ENCODE data around the gene FOXD4L6. TPM values are rescaled to one million over a fixed set of nuclear protein-coding genes. Genes with fewer than 3 reads are reported as not detected.
"Not testable (repeated sequence)": the region's sequence is repeated elsewhere in the genome, so short reads cannot be mapped to it uniquely, and the experiment has no call there.

Gene FOXD4L6
- polyA plus RNA-seq, 3 donors, result 0.05 TPM; not detected in 2

- H3K9me3 ChIP-seq (replicated peaks in 1 of 2; ENCODE audit: control insufficient read depth in 1 of 2, insufficient read depth in 1 of 2, low read length in 2 of 2); H3K4me2 ChIP-seq (replicated peaks; ENCODE audit: extremely low read depth, low read length, poor library complexity, severe bottlenecking); H3K9me3 Mint-ChIP-seq; H3K9ac ChIP-seq (ENCODE audit: insufficient read depth, low read length, poor library complexity, severe bottlenecking); H3K36me3 ChIP-seq (replicated peaks in 1 of 2; ENCODE audit: control insufficient read depth in 1 of 2, insufficient read depth in 2 of 2, low read length in 2 of 2); H3K27ac ChIP-seq (ENCODE audit: low read depth in 1 of 2, low read length in 2 of 2); H3K4me1 ChIP-seq (ENCODE audit: control insufficient read depth in 1 of 2, insufficient read depth in 2 of 2, low read length in 2 of 2); DNase-seq; H2AFZ ChIP-seq (ENCODE audit: insufficient read depth, low read depth, low read length, poor library complexity, severe bottlenecking); H3K4me1 Mint-ChIP-seq; H3K4me3 ChIP-seq (replicated peaks in 1 of 3; ENCODE audit: low read depth in 2 of 3, low read length in 3 of 3); H3K79me2 ChIP-seq (ENCODE audit: insufficient read depth, low read length); H3K27me3 ChIP-seq (ENCODE audit: control insufficient read depth in 2 of 2, insufficient read depth in 2 of 2, low read length in 2 of 2); H3K27ac Mint-ChIP-seq; H3K36me3 Mint-ChIP-seq; intact Hi-C loops (cut with micrococcal nuclease); H4K20me1 ChIP-seq (ENCODE audit: insufficient read depth, low read length): not testable (repeated sequence)
- Mint-ChIP-seq H3K4me3 (peak overlapping the region in 1 of 2 donors; percentile 17), H3K27me3 (ENCODE audit: low read depth in 3 of 3) (peaks cover 5 to 16% (median 13%) of the 10 kb centered on the region in 3 donors)
- no CpG with 5 or more reads among the region's 3 CpGs for WGBS (ENCODE audit: insufficient coverage)
Measured at GRCh38 chr9:41086215-41086614, 42.3 kb downstream of the FOXD4L6 start.

- H3K4me3 ChIP-seq (replicated peaks in 1 of 3; ENCODE audit: low read depth in 2 of 3, low read length in 3 of 3); H3K79me2 ChIP-seq (ENCODE audit: insufficient read depth, low read length); intact Hi-C loops (cut with micrococcal nuclease); H3K36me3 ChIP-seq (replicated peaks in 1 of 2; ENCODE audit: control insufficient read depth in 1 of 2, insufficient read depth in 2 of 2, low read length in 2 of 2); H3K27me3 ChIP-seq (ENCODE audit: control insufficient read depth in 2 of 2, insufficient read depth in 2 of 2, low read length in 2 of 2); H3K4me1 Mint-ChIP-seq; H3K9ac ChIP-seq (ENCODE audit: insufficient read depth, low read length, poor library complexity, severe bottlenecking); H4K20me1 ChIP-seq (ENCODE audit: insufficient read depth, low read length); H2AFZ ChIP-seq (ENCODE audit: insufficient read depth, low read depth, low read length, poor library complexity, severe bottlenecking); H3K36me3 Mint-ChIP-seq; H3K9me3 Mint-ChIP-seq; H3K4me3 Mint-ChIP-seq; H3K4me2 ChIP-seq (replicated peaks; ENCODE audit: extremely low read depth, low read length, poor library complexity, severe bottlenecking); H3K4me1 ChIP-seq (ENCODE audit: control insufficient read depth in 1 of 2, insufficient read depth in 2 of 2, low read length in 2 of 2); H3K27ac Mint-ChIP-seq; H3K27ac ChIP-seq (ENCODE audit: low read depth in 1 of 2, low read length in 2 of 2); H3K9me3 ChIP-seq (replicated peaks in 1 of 2; ENCODE audit: control insufficient read depth in 1 of 2, insufficient read depth in 1 of 2, low read length in 2 of 2); DNase-seq: not testable (repeated sequence)
- no CpG with 5 or more reads among the region's 4 CpGs for WGBS (ENCODE audit: insufficient coverage)
- H3K27me3 Mint-ChIP-seq (ENCODE audit: low read depth in 3 of 3), result peaks cover 4 to 14% (median 9%) of the 10 kb centered on the region in 3 donors
Measured at GRCh38 chr9:41082358-41082757, 46.1 kb downstream of the FOXD4L6 start.

- H3K79me2 ChIP-seq (ENCODE audit: insufficient read depth, low read length); H3K9me3 Mint-ChIP-seq; H3K4me1 ChIP-seq (ENCODE audit: control insufficient read depth in 1 of 2, insufficient read depth in 2 of 2, low read length in 2 of 2); H3K9ac ChIP-seq (ENCODE audit: insufficient read depth, low read length, poor library complexity, severe bottlenecking); H3K4me3 ChIP-seq (replicated peaks in 1 of 3; ENCODE audit: low read depth in 2 of 3, low read length in 3 of 3); H3K4me3 Mint-ChIP-seq; H4K20me1 ChIP-seq (ENCODE audit: insufficient read depth, low read length); H3K27ac Mint-ChIP-seq; intact Hi-C loops (cut with micrococcal nuclease); H3K4me1 Mint-ChIP-seq; H2AFZ ChIP-seq (ENCODE audit: insufficient read depth, low read depth, low read length, poor library complexity, severe bottlenecking); H3K36me3 Mint-ChIP-seq; H3K36me3 ChIP-seq (replicated peaks in 1 of 2; ENCODE audit: control insufficient read depth in 1 of 2, insufficient read depth in 2 of 2, low read length in 2 of 2); DNase-seq; H3K9me3 ChIP-seq (replicated peaks in 1 of 2; ENCODE audit: control insufficient read depth in 1 of 2, insufficient read depth in 1 of 2, low read length in 2 of 2); H3K27ac ChIP-seq (ENCODE audit: low read depth in 1 of 2, low read length in 2 of 2); H3K4me2 ChIP-seq (replicated peaks; ENCODE audit: extremely low read depth, low read length, poor library complexity, severe bottlenecking): not testable (repeated sequence)
- peaks cover 20 to 28% of the 10 kb centered on the region in 2 donors for H3K27me3 ChIP-seq (ENCODE audit: control insufficient read depth in 2 of 2, insufficient read depth in 2 of 2, low read length in 2 of 2)
- WGBS (ENCODE audit: insufficient coverage), result 100% methylated on average over 1 of the region's 4 CpGs
- H3K27me3 Mint-ChIP-seq (ENCODE audit: low read depth in 3 of 3), result peaks cover 22 to 29% (median 29%) of the 10 kb centered on the region in 3 donors
Measured at GRCh38 chr9:41079464-41079863, 49.0 kb downstream of the FOXD4L6 start.

GRCh38 chr9:41077586-41077985 is 50.9 kb downstream of the FOXD4L6 start:
- no CpG with 5 or more reads among the region's 1 CpG for WGBS (ENCODE audit: insufficient coverage)
- H4K20me1 ChIP-seq (ENCODE audit: insufficient read depth, low read length); H2AFZ ChIP-seq (ENCODE audit: insufficient read depth, low read depth, low read length, poor library complexity, severe bottlenecking); intact Hi-C loops (cut with micrococcal nuclease); H3K27ac Mint-ChIP-seq; H3K9me3 ChIP-seq (replicated peaks in 1 of 2; ENCODE audit: control insufficient read depth in 1 of 2, insufficient read depth in 1 of 2, low read length in 2 of 2); H3K27ac ChIP-seq (ENCODE audit: low read depth in 1 of 2, low read length in 2 of 2); H3K4me3 Mint-ChIP-seq; H3K4me3 ChIP-seq (replicated peaks in 1 of 3; ENCODE audit: low read depth in 2 of 3, low read length in 3 of 3); H3K36me3 Mint-ChIP-seq; DNase-seq; H3K36me3 ChIP-seq (replicated peaks in 1 of 2; ENCODE audit: control insufficient read depth in 1 of 2, insufficient read depth in 2 of 2, low read length in 2 of 2); H3K9ac ChIP-seq (ENCODE audit: insufficient read depth, low read length, poor library complexity, severe bottlenecking); H3K79me2 ChIP-seq (ENCODE audit: insufficient read depth, low read length); H3K4me2 ChIP-seq (replicated peaks; ENCODE audit: extremely low read depth, low read length, poor library complexity, severe bottlenecking): not testable (repeated sequence)
- Mint-ChIP-seq H3K4me1 (peaks cover 13% of the 10 kb centered on the region), H3K27me3 (ENCODE audit: low read depth in 3 of 3) (peaks cover 36 to 45% (median 41%) of the 10 kb centered on the region in 3 donors), H3K9me3 (peaks cover 0 to 14% (median 5%) of the 10 kb centered on the region in 7 donors)
- peaks cover 27 to 39% of the 10 kb centered on the region in 2 donors for H3K27me3 ChIP-seq (ENCODE audit: control insufficient read depth in 2 of 2, insufficient read depth in 2 of 2, low read length in 2 of 2)
- H3K4me1 ChIP-seq (ENCODE audit: control insufficient read depth in 1 of 2, insufficient read depth in 2 of 2, low read length in 2 of 2), result peaks cover 0 to 11% of the 10 kb centered on the region in 2 donors

All from CD14-positive monocyte (primary cell).